Embryonic facial prominence (tissue), 1 donor: Measurements from ENCODE around the gene WNT7B.

Source experiments
- DNase-seq: peaks from one replicate; pipeline ENCODE4 v3.0.0-alpha.2; 2016; ENCODE audit errors: extremely low spot score

The WNT7B gene

DNA sequence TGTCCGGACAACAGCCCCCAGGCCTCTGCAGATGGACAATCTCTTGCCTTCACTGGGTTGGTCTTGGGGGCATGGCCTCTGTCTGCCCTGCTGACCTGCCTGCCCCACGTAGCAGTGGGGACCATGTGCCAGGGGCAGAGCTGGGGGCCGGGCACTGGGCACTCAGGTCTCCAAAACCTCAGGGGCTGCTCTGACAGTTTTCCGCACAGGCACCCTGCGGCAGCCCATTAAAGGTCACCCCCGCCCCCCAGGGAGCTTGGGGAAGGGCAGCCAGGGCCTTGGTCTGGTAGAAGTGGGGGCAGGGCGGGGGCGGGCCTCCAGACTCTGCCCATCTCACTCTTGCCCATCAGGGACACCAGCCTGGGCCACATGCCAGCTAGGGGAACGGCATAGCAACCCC, 49.9 kb downstream of the WNT7B start:
- no peak for DNase-seq

DNA sequence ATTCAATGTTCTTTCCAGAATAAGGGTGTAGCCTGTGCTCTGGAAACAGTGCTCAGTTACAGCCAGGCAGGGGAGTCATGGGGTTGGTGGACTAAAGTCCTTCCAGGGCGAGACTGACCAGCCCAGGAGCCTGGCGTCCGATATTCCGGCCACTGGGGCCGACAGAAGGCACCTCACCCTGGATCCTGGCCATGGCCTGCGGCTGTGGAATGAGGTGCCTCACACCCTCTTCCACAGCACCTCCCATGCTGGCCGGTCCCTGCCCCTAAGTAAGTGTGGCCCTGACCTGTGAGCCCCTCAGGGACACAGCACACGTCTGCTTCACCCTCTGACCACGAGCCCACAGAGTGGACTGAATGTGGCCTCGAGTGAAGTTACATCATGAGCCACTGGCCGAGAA, 50.5 kb downstream of the WNT7B start:
- no peak for DNase-seq

DNA sequence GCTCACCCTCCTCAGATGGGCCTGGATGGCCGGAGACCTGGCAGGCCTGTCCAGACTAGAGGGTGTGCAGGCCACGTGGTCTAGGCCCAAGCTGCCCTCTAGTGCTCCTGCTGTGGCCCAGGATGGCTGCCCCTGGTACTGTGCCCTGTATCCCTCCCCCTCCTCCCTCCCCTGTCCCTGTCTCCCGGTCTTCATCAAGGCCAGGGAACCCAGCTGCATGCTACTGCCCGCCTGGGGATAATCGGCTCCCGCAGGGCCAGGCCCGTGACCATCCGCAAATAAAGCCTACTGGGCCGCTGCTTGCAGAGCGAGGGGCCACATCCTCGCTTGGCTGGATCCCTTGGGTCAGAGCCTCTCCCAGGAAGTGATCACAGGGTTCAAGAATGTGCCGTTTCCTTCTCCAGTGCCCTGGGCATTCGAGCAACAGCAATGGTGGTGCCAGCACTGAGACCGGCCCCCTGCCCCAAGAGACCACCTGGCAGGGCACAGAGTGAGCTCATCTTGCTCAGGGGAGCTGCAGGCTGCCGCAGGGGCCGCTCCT, 51.1 kb downstream of the WNT7B start:
- no peak for DNase-seq

DNA sequence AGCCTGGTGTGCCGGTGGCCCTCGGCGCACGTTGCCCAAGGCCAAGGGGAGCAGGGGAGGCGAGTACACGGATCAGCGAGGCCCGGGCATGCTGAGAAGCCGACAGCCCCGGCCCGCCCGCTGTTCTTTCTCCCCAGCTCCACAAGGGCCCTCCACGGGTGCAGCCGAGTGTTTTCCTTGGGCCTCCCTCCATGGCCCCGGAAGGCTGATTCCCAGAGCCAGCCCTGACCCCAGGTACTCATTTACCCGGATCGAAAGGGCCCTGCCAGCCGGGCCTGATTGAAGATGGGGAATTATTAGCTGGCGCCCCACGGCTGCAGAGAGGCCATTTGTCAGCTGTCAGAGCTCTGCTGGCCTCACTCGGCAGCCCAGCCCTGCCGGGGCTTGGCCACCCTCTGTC, 53.1 kb downstream of the WNT7B start:
- DNase-seq, result no peak

DNA sequence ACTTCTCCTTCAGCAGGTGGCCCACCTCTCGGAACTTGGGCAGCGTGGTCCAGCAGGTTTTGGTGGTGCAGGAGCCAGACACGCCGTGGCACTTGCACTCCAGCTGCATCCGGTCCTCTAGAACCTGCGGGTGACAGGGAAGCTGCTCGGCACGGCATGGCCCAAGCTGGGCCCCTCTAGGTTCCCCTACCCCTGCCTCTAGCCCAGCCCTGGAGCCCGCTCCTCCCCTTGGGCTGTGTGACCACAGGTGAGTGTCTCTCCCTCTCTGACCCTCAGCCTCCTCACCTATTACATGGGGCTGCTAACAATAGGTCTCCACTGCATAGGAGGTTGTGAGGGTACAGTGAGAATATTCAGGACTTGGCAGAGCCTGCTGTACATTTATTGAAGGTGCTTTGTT, 53.8 kb downstream of the WNT7B start:
- DNase-seq, result no peak

DNA sequence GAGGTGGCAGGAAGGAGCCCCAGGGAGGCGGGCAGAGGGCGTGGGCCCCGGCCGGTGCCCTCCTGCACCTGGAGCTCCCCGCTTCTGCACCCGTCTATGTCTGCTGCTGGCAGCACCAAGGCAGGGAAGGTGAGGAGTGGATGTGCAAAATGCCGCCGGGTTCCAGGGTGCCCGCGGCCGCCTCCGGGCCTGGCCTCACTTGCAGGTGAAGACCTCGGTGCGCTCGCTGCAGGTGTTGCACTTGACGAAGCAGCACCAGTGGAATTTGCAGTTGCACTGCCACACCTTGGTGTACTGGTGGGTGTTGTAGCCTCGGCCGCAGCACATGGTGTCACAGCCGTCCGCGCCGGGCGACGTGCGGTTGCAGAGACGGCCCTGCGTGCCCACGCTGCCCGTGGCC, 54.3 kb downstream of the WNT7B start:
- DNase-seq, result no peak

DNA sequence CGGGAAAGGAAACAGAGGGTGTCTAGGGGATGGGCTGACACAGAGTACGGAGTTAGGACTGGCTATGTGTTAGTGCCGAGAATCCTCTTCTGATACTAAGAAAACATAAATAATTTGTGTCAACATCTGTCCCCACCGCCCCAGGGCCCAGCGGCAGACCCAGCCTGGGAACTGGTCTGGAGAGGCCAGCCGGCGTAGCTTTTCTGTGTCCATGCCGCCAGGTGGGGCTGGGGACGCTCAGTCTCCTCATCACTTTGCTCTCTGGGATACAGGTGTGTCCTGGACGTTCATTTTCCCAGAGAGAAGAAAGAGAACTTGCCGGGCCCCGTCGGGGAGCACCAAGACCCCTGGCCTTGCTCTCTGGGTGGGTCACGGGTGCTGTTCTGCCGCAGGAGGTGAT, 54.7 kb downstream of the WNT7B start:
- no peak for DNase-seq

DNA sequence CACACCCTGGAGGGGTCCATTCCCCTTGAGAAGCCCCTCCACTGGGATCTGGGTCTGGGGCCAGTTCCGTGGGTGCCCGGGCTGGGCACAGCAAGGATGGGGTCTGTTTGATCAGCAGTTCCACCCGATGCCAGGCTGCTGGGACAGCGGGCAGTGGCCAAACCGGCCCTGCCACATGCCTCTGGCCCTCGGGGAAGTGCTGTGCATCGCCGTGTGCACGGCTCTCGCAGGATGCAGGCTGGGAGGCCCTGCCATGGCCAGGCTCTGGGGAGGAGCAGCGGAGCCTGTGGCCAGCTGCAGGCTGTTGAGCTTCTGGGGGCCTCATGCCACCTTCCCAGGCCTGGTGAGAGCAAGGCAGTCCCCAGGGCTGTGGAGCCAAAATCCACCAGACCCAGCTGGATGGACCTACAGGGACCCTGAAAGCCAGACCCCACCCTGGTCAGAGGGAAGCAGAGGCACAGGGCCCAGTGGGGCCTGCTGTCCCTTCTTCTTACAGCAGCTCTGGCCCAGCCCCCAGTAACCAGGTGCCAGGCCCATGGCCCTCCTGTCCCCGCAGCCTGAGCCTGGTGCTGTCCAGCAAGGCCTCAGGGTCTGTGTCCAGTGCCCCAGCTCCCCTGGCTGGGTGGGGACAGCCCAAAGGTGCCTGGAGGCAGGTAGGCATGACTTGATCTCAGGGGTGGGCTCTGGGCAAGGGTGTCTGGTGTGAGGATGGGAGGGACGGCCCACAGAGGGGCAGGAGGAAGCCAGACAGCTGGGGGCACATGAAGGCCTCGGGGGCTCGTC, 57.3 kb downstream of the WNT7B start:
- DNase-seq, result no peak

DNA sequence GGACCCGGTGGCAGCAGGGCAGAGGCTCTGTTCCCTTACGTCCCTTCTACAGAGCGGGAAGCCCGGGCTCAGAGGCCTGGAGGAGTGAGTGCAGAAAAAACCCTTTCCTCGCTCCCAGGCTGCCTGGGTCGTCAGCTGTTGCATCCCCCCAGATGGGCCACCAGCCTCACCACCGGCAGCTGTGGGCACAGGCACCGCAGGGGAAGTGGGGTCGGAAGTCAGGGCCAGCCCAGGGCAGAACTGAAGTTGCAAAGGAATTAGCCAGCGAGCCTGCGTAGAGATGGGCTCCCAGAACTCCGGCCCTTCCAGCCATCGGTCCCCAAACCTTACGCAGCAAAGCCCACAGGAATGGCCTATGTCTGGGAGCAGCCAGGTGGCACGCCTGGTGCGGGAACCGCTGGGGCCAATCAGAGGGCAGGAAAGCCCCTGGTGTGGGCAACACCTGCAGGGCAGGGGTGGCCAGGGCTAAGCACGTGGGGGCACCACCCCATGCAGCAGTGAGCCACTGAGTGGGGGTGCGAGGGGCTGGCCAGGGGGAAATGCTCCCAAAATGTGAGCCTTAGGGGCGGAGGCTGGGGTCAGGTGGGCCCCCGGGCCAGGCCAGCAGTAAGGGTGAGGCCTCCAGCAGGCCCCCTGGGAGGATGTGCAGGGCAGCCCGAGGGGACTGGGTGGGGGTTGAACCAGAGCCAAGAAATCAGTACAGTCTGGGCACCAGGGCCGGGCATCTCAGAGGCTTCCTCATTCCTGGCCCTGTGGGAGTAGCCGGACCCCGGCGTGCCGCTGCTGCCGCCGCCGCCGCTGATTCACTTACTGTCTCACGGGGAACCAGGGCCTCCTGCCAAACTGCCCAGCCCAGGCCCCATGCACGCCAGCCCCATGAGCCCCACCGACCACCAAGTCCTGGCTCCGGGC, 58.2 kb downstream of the WNT7B start:
- no peak for DNase-seq

DNA sequence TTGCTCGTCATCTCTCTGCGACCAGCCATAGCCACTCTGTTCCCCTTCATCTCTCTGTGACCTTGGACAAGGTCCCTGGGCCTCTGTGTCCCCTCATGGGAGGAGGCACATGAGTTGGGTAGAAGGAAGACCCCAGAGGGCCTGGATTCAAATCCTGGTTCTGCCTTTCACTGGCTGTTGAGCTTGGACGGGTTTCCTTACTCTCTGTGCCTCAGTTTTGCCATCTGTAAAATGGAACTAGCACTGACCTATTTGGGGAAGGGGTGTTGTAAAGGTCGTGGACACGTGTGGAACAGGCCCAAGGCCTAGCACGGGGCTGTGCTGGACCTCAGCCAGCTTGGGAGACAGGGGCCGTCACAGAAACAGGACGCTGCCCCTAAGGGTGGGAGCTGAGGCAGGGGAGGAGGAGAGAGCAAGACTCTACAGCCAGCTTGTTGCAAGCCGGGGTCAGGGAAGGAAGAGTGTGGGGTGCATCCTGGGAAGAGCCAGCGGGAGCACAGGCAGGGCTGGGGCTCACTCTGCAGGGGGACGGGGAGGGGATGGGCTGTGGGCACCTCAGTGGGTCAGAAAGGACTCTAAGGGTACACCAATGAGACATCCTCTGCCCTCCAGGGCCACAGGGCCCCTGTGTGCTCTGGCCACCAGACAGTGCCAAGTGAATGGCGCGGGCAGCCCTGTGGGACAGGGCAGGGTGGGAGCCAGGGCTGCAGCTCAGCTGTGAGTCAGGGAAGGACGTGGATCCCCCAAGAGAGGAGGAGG, 59.1 kb downstream of the WNT7B start:
- DNase-seq, result no peak

DNA sequence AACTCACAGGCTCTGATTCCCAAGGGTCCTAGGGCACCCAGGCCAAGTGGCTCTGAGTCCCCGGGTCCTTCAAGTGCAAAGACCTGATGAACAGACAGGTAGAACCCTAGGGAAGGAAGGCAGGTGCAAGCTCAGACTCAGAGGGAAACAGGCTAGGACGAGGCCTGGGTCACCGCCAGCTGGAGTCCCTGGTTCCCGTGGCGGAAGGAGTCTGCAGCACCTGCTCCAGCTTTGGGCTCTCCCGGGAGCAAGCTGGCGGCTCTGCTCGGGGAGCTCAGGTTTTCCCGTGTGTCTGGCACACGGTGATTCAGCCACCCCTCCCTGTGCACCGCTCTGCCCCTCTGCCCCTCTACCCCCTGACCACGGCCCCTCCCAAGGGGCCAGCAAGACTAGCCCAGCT, 59.8 kb downstream of the WNT7B start:
- DNase-seq, result no peak

DNA sequence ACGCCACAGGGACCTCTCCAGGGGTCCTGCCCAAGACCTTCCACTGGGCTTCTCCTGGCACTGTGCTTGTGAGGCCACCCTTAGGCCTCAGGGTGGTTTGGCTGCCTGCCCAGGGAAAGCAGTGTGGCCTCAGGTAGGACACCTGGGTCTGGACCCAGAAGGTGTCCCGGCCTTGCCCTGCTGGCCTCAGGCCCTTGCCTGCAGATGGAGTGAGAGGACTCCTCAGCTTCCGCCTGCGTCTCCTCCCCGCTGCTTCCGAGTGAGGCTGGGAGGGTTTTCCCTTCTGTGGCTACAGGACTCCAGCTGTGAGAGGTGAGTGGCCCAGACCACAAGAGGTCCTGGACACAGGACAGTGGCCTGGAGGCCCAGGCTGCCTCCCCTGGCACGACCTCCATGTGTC, 60.4 kb downstream of the WNT7B start:
- no peak for DNase-seq

DNA sequence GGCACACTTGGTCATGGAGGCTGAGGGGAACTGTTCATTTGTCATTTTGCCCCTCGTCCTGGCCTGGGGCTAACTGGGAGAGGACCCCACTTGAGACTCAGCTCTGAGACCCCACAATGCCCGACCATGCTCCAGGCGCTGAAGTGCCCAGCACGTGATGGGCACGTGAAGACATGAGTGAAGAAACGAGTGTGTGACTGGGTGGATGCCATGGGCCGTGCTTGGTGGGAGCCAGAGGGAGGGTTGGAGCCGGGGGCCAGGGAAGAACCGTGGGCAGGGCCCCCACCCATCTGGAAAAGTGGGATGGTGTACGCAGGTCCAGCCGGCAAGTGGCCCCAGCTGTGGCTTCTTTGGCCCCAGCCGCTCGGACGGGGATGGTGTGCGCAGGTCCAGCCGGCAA, 61.1 kb downstream of the WNT7B start:
- no peak for DNase-seq

DNA sequence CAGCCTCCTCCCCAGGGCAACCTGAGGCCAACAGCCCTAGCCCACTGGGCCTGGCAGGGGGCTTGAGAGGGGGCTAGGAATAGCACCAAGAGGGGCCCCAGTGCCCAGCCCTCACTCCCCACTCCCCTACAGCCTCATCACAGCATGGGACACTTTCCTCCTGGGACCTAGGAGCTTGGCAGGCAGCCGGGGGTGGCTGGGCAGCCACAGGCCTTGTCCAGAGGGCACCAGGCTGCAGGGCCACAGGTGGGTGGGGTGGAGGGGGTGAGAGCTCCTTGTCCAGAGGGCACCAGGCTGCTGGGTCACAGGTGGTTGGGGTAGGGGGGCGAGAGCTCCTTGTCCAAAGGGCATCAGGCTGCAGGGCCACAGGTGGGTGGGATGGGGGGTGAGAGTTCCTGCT, 61.8 kb downstream of the WNT7B start:
- DNase-seq, result no peak

DNA sequence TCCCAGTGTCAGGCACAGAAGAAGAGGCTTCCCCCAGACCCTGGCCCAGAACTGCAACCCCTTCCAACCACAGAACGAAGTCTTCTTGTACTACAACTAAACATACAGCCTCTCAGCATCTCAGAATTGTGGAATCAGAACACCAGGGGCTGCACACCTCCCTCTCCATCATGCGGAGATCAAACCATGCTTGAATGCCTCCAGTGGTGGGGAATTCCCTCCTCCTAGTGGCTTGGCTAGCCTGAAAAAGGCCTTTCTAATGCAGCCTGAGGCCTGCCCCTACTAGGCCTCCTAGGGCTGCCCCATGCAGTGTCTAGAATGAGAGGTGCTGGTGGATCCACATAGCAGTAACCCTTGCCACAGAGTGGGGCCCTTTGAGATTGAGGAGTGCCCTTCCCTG, 62.7 kb downstream of the WNT7B start:
- DNase-seq, result no peak

DNA sequence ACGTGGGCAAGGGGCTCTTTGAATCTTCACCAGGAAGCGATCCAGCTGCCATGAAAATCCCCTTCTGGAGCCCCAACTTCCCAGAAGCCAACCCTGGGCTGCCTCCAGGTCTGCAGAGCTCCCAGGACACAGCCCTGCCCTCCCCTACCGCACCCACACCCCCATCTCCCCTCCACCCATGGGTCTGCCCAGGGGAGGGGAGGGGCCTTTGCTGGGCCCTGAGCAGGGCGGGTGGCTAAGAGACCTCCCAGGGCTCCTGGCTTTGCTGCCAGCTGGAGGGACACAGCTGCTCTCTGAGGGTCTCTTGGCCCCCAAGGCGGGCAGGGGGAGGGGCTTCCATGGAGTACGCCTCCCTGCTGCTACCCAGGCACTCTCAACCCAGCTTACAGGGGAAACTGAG, 64.1 kb downstream of the WNT7B start:
- no peak for DNase-seq

DNA sequence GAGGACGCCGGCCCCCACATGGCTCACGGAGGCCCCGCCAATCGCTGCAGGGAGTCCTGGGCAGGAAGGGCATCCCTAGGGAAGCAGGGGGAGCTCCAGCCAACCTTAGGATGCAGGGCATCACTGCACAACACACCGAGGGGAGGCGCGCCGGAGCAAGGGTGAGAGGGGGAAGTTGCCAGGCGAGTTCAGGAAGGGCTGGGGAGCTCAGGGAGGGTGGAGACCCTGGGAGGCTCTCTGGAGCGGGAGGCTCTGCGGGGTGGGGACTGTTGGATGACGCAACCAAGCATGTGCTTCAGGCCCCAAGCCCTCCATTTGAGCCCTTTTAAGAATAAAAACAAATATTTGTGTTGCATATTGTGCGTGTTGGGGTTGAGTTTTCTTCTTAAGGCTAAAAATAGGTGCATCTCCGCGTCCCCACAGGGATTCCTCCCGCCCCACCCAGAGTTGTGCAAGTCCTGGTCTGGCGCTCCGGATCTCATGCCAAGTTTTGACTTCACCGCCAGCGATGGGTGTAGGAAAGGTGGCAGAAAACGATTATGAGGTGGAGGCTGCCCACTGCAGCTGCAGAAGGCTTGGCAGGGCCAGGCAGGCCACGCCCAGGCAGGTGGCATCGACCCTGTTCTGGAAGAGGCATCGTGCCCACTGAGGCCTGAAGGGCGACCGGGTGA, 65.2 kb downstream of the WNT7B start:
- no peak for DNase-seq

DNA sequence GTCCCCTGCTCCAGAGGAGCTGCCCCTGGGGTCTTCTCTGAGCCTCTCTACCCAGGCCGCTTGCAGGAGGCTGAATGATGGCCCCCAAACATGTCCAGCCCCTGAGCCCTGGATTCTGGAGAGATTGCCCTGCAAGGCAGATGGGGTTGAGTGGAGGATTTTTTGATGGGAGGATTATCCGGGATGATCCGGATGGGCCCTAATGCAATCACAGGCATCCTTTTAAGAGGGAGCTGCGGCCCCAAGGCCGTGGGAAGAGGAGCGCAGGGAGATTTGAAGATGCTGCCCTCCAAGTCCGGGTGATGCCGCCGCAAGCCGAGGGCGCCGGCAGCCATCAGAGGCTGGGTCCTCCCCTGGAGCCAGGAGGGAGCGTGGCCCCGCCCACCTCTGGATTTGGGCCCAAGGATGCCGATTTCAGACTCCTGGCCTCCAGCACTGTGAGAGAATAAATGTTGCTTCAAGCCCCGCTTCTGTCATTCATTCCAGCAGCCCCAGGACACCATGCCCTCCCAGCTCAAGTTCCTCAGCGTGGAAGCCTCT, 66.0 kb downstream of the WNT7B start:
- DNase-seq, result no peak

DNA sequence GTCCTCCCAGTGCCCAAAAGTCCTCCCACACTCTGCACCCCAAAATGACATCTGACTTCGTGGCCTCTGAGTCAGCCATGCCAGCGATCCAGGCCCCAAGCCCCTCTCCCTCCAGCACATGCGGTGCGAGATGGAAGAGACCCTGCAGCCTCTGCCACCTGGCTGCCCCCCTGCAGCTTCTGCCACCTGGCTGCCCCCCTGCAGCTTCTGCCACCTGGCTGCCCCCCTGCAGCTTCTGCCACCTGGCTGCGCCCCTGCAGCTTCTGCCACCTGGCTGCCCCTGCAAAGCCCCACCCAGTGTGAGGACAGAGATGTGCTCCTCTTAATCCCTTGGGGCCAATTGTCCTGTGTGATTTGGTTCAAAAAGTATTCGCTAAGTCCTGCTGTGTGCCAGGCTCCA, 68.0 kb downstream of the WNT7B start:
- no peak for DNase-seq

DNA sequence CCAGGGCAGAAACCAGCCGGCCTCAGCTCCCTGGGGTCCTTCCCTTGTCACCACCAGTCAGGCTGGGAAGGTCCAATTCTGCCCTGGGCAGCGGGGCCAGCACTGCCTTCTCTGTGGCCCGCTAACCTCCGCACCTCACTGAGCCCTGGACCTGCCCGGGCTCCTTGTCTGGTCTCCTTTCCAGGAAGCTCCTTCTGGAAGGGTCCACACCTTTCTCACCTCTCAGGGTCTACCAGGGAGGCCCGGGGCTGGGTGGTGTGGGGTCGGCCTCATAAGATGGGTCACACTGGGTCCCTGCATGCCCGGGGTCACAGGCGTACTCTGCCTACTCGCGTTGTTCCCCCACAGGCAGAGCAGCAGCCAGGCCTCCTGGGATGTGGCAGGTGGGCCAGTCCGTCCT, 69.0 kb downstream of the WNT7B start:
- no peak for DNase-seq

DNA sequence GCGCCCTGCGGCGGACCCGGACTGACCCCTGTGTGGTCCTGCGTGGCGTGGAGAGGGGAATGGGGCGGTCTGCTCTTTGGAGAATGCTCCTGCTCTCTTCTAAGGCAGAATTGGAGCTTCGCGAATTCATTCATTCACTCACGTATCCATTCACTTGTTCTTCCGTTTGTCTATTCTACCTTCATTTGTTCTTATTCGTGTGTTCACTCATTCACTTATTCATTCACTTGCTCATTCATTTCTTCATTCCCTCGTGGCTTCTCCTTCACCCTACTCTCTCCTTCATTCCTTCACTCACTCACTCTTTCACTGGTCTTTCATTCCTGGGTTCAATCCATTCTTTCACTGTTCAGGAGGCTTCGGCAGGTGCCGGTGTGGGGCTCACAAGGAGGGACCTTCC, 69.6 kb downstream of the WNT7B start:
- no peak for DNase-seq
